K562 (cell line): Measurements from ENCODE around the gene BOLA1. TPM values are rescaled to one million over a fixed set of nuclear protein-coding genes. Genes with fewer than 3 reads are reported as not detected.

Experiments
- ATAC-seq: fragments of 200-7000 bp; cut with Tn5 transposase; 3 replicates; pipeline ENCODE4 v1.9.1; 2020; ENCODE audit warnings: moderate library complexity
- BruUV-seq: library from RNA; stranded (reverse); fragments of 400-500 nt; replicated peaks from 2 replicates; lab custom pipeline; 2021; lab: Mats Ljungman, UMichigan
- CTCF ChIA-PET: fragments of 300-600 bp; formaldehyde crosslinking; extraction: SDS; loops from one replicate; lab custom pipeline; 2021; ENCODE audit warnings: low intra/inter-chr PET ratio; lab: Yijun Ruan, JAX
- POLR2A ChIA-PET: fragments of 300-600, 350-650 bp; sonication (Branson Sonifier 250); formaldehyde crosslinking; extraction: SDS; loops from one replicate; lab custom pipeline; 2021; ENCODE audit warnings: antibody characterized with exemption, inconsistent platforms; lab: Yijun Ruan, JAX
- DNase-seq, 4 experiments: peaks; one replicate each; pipeline versions ENCODE4 v3.0.0 to v3.0.0-alpha.2; 2011 to 2018; ENCODE audit warnings: low spot score in 3 of 4, mixed read lengths in 3 of 4; ENCODE audit errors: extremely low read depth in 1 of 4
- FAIRE-seq: peaks from 2 replicates; lab custom pipeline; 2011; peaks lifted over from hg19 to GRCh38; lab: Jason Lieb, UNC
- H2AFZ ChIP-seq: 2 replicates; pipeline ENCODE4 v1.6.0; 2011; ENCODE audit warnings: low read depth, low read length, control low read depth, inconsistent platforms
- H3K27ac ChIP-seq: fragments of 200-600 bp; 3 replicates; pipeline ENCODE4 v1.8.0; 2011; ENCODE audit warnings: low read depth, mild to moderate bottlenecking, control low read depth, inconsistent platforms, low read length, moderate library complexity, mixed read lengths; ENCODE audit errors: extremely low read depth
- H3K27me3 ChIP-seq, 2 experiments: fragments of 300-600 bp in 1 of 2; 2 replicates in 1 of 2; 3 replicates in 1 of 2; pipeline versions ENCODE4 v1.6.0 to v1.8.0; 2011; ENCODE audit warnings: inconsistent platforms in 2 of 2, low read length in 2 of 2, mild to moderate bottlenecking in 1 of 2, mixed read lengths in 1 of 2, moderate library complexity in 1 of 2; ENCODE audit not compliant: control insufficient read depth in 2 of 2, insufficient read depth in 2 of 2
- H3K36me3 ChIP-seq: fragments of 300-600 bp; 3 replicates; pipeline ENCODE4 v1.8.0; 2011; ENCODE audit warnings: mild to moderate bottlenecking, low read length, inconsistent platforms; ENCODE audit not compliant: control insufficient read depth, insufficient read depth
- H3K4me1 ChIP-seq, 2 experiments: fragments of 200-600 bp in 1 of 2; replicated peaks in 1 of 2; 2 replicates in 1 of 2; 3 replicates in 1 of 2; pipeline versions ENCODE4 v1.5.1 to v1.8.0; 2011; ENCODE audit warnings: inconsistent platforms in 2 of 2, low read length in 2 of 2, mild to moderate bottlenecking in 1 of 2, mixed read lengths in 1 of 2, moderate library complexity in 1 of 2; ENCODE audit not compliant: control insufficient read depth in 2 of 2, insufficient read depth in 2 of 2
- H3K4me2 ChIP-seq: 2 replicates; pipeline ENCODE4 v1.6.1; 2011; ENCODE audit warnings: low read length, control low read depth, inconsistent platforms, mixed read lengths; ENCODE audit not compliant: insufficient read depth
- H3K4me3 ChIP-seq: fragments of 200-600 bp; sonication (generic), shearing (Covaris generic); 2 replicates; pipeline ENCODE4 v1.5.1; 2016; ENCODE audit warnings: control low read depth, inconsistent platforms
- H3K79me2 ChIP-seq: fragments of 200-600 bp; 3 replicates; pipeline ENCODE4 v1.8.0; 2011; ENCODE audit warnings: low read length, inconsistent platforms; ENCODE audit not compliant: control insufficient read depth, insufficient read depth
- H3K9ac ChIP-seq, 2 experiments: 2 replicates each; pipeline versions ENCODE4 v1.6.0 to v1.6.1; 2011; ENCODE audit warnings: low read depth in 2 of 2, low read length in 2 of 2, control low read depth in 1 of 2, inconsistent platforms in 1 of 2, mild to moderate bottlenecking in 1 of 2, mixed read lengths in 1 of 2; ENCODE audit not compliant: insufficient read depth in 1 of 2
- H3K9me1 ChIP-seq: one replicate; pipeline ENCODE4 v1.6.0; 2011; ENCODE audit warnings: inconsistent platforms, mild to moderate bottlenecking, low read length, moderate library complexity; ENCODE audit not compliant: control insufficient read depth, insufficient read depth
- H3K9me3 ChIP-seq: replicated peaks from 2 replicates; pipeline ENCODE4 v1.5.1; 2011; ENCODE audit warnings: low read depth, low read length, inconsistent platforms; ENCODE audit not compliant: control insufficient read depth, insufficient read depth
- H4K20me1 ChIP-seq: replicated peaks from 2 replicates; pipeline ENCODE4 v1.6.1; 2011; ENCODE audit warnings: low read length, inconsistent platforms, mixed read lengths; ENCODE audit not compliant: control insufficient read depth, insufficient read depth
- CGGBP1 ChIP-seq: fragments of 250-450 bp; sonication (Bioruptor Pico); IDR thresholded peaks from 2 replicates; pipeline ENCODE4 v1.9.0; 2021; ENCODE audit warnings: mild to moderate bottlenecking
- HBP1 ChIP-seq: fragments of 450-650 bp; formaldehyde crosslinking; IDR thresholded peaks from 2 replicates; pipeline ENCODE4 v1.4.0; 2022; ENCODE audit warnings: missing genetic modification characterization
- KDM1A ChIP-seq, 2 experiments: fragments of 450-650 bp; IDR thresholded peaks; 2 replicates each; pipeline ENCODE4 v1.6.1; 2016; ENCODE audit warnings: mild to moderate bottlenecking in 2 of 2
- LCOR ChIP-seq: sonication (generic); formaldehyde crosslinking; IDR thresholded peaks from 2 replicates; pipeline ENCODE4 v1.8.0; 2022; ENCODE audit warnings: mild to moderate bottlenecking, missing genetic modification reagents
- MAX ChIP-seq: sonication (generic); formaldehyde crosslinking; IDR thresholded peaks from 2 replicates; pipeline ENCODE4 v1.9.0; 2022; ENCODE audit warnings: mild to moderate bottlenecking, missing genetic modification reagents
- MLX ChIP-seq, 2 experiments: fragments of 450-650 bp in 1 of 2; sonication (generic) in 1 of 2; formaldehyde crosslinking; conservative IDR thresholded peaks; 2 replicates each; pipeline versions ENCODE4 v1.4.0 to v1.8.1; 2020 to 2022; ENCODE audit warnings: mild to moderate bottlenecking in 1 of 2, missing genetic modification reagents in 1 of 2
- NFRKB ChIP-seq: fragments of 450-650 bp; IDR thresholded peaks from 2 replicates; pipeline ENCODE4 v1.6.1; 2016; ENCODE audit warnings: low read depth
- POLR3G ChIP-seq: IDR thresholded peaks from 2 replicates; pipeline ENCODE4 v1.6.1; 2011; ENCODE audit not compliant: insufficient read length, insufficient replicate concordance; ENCODE audit errors: extremely low read depth
- PREB ChIP-seq: sonication (generic); formaldehyde crosslinking; IDR thresholded peaks from 2 replicates; pipeline ENCODE4 v1.8.1; 2023; ENCODE audit warnings: mild to moderate bottlenecking, missing genetic modification reagents
- RBM39 ChIP-seq: fragments of 200-400 bp; formaldehyde crosslinking; optimal IDR thresholded peaks from 2 replicates; pipeline ENCODE3; 2018; ENCODE audit warnings: low read depth, low read length
- SP1 ChIP-seq: sonication (generic); formaldehyde crosslinking; IDR thresholded peaks from 2 replicates; pipeline ENCODE4 v1.8.1; 2022; ENCODE audit warnings: mild to moderate bottlenecking, missing genetic modification reagents
- TEAD1 ChIP-seq, 2 experiments: fragments of 450-650 bp in 1 of 2; sonication (generic) in 1 of 2; formaldehyde crosslinking; IDR thresholded peaks; 2 replicates each; pipeline versions ENCODE4 v1.4.0 to v1.8.0; 2020 to 2022; ENCODE audit warnings: mild to moderate bottlenecking in 2 of 2, missing genetic modification reagents in 1 of 2
- TOE1 ChIP-seq, 2 experiments: fragments of 450-650 bp in 1 of 2; sonication (generic) in 1 of 2; formaldehyde crosslinking in 1 of 2; IDR thresholded peaks; 2 replicates each; pipeline versions ENCODE4 v1.7.1 to v1.8.0; 2016 to 2022; ENCODE audit warnings: borderline replicate concordance in 2 of 2, mild to moderate bottlenecking in 2 of 2, antibody characterized with exemption in 1 of 2, inconsistent platforms in 1 of 2, low read depth in 1 of 2, missing genetic modification reagents in 1 of 2, moderate library complexity in 1 of 2
- TRIM28 ChIP-seq: fragments of 450-650 bp; IDR thresholded peaks from 2 replicates; pipeline ENCODE4 v1.6.1; 2017
- USF1 ChIP-seq: sonication (generic); formaldehyde crosslinking; IDR thresholded peaks from 2 replicates; pipeline ENCODE4 v1.9.0; 2022; ENCODE audit warnings: mild to moderate bottlenecking, missing genetic modification reagents
- ZNF175 ChIP-seq: fragments of 200-800 bp; sonication (Bioruptor generic); IDR thresholded peaks from 2 replicates; pipeline ENCODE4 v1.6.1; 2016; ENCODE audit warnings: low read depth, mild to moderate bottlenecking, missing genetic modification characterization, missing compliant biosample characterization
- ZNF197 ChIP-seq: fragments of 200-800 bp; sonication (Bioruptor generic); IDR thresholded peaks from 2 replicates; pipeline ENCODE4 v1.6.1; 2016; ENCODE audit warnings: low read depth, missing genetic modification characterization, missing compliant biosample characterization
- ZNF586 ChIP-seq: fragments of 450-650 bp; formaldehyde crosslinking; conservative IDR thresholded peaks from 2 replicates; pipeline ENCODE4 v1.4.0; 2020; ENCODE audit warnings: mild to moderate bottlenecking, moderate library complexity
- ZSCAN29 ChIP-seq: fragments of 450-650 bp; IDR thresholded peaks from 2 replicates; pipeline ENCODE4 v1.6.1; 2017
- WGBS: fragments of 100-300 bp; shearing (Covaris generic); methylation state at CpG from one replicate; pipeline ENCODE4 v1.1.6; 2016; ENCODE audit warnings: low coverage, mixed read lengths; ENCODE audit not compliant: insufficient coverage; ENCODE audit errors: missing lambda C conversion rate; 5-methylcytosine and 5-hydroxymethylcytosine counted together
- in situ Hi-C: fragments of 300-500 bp; cut with MboI; formaldehyde crosslinking; loops from 4 replicates; pipeline ENCODE4 v1.15.0; 2018; ENCODE audit warnings: inconsistent platforms, mixed read lengths
- intact Hi-C: fragments of 100-400 bp; cut with micrococcal nuclease; formaldehyde crosslinking; loops from 2 replicates; pipeline ENCODE4 v1.14.2; 2022
- polyA plus RNA-seq, 8 experiments: library from polyadenylated mRNA; depleted of rRNA in 4 of 8; stranded (reverse) in 5 of 8; unstranded in 3 of 8; fragments of >200 nt; fragmentation: Nextera tagmentation in 2 of 8; fragmentation: Illumina TruSeq in 1 of 8; extraction: Ambion mirVana in 2 of 8; extraction: Trizol in 1 of 8; gene quantifications; 2 replicates each; pipeline versions ENCODE4 v1.2.1 to v1.2.3, GENCODE V29; 2011 to 2014; ENCODE audit warnings: inconsistent platforms in 1 of 8, missing spikeins in 1 of 8
- total RNA-seq, 7 experiments: library from RNA; depleted of rRNA in 6 of 7; stranded (reverse); fragments of >200 nt in 6 of 7; fragmentation: Illumina TruSeq in 2 of 7; extraction: Trizol in 2 of 7; gene quantifications; 2 replicates each; pipeline versions ENCODE4 v1.2.1 to v1.2.3, GENCODE V29; 2011 to 2021; ENCODE audit warnings: low replicate concordance in 1 of 7

The BOLA1 gene
- total and polyA plus RNA-seq, 9 of the 15 experiments (the other 6 are each of a cell fraction or from before 2014, with no cell fraction given): 0.18 to 1.2 (median 0.40) TPM; not detected in 2

- H3K79me2 ChIP-seq: peaks cover 52% of the 10 kb centered on the region
- ChIA-PET CTCF (no interaction called here), POLR2A (interaction anchor here (1.2 to 2.2 kb wide), 2 partner anchors 37 to 95 kb away, joined by 3 to 16 read pairs; a partner anchor contains a TSS)
- no peak for ATAC-seq
- H3K4me3 ChIP-seq: peak overlapping the region; percentile 60
- no peaks in the 10 kb centered on the region for H3K9me3 ChIP-seq
- peaks cover 24% of the 10 kb centered on the region for H4K20me1 ChIP-seq
- no peaks in the 10 kb centered on the region for H3K27me3 ChIP-seq
- peaks cover 30% of the 10 kb centered on the region for H3K36me3 ChIP-seq
- peak overlapping the region; percentile 82 for H3K27ac ChIP-seq
- H3K9me1 ChIP-seq: no peaks in the 10 kb centered on the region
- in situ Hi-C loops: no loop called here
- 1% methylated on average over 5 of the region's 9 CpGs for WGBS
- no peak for FAIRE-seq
- intact Hi-C loops: no loop called here
- no peak overlapping the region for H2AFZ ChIP-seq
- peak overlapping the region; percentile 94 for H3K4me2 ChIP-seq
- peak overlapping the region; percentile 84 to 95; a peak in 3 of 4 replicates for H3K9ac ChIP-seq
- DNase-seq: peak in 1 of 4 experiments; percentile 30
- no TSS peak for BruUV-seq
- H3K4me1 ChIP-seq: peaks cover 5 to 27% of the 10 kb centered on the region in 2 experiments; a peak in 4 of 5 replicates
- TF ChIP-seq TOE1 (IDR thresholded peaks at IDR 0.05; ENCODE audit: borderline replicate concordance) (no peak), TOE1 (CRISPR knock-in tag; IDR thresholded peaks at IDR 0.05; ENCODE audit: borderline replicate concordance, low read depth) (0 out of 2 replicates have a peak, but pooled peaks have one; percentile 56), HBP1 (CRISPR knock-in tag) (no peak), KDM1A (IDR thresholded peaks at IDR 0.05) (no peak), PREB (no peak), NFRKB (no peak), CGGBP1 (0 out of 2 replicates have a peak, but pooled peaks have one; percentile 57), ZNF586 (no peak), ZSCAN29 (no peak), POLR3G (no peak), MAX (no peak), ZNF175 (CRISPR knock-in tag) (no peak), TRIM28 (no peak), TEAD1 (CRISPR knock-in tag; IDR thresholded peaks at IDR 0.05) (no peak), SP1 (CRISPR knock-in tag) (no peak), USF1 (CRISPR knock-in tag) (no peak), LCOR (CRISPR knock-in tag) (no peak), ZNF197 (CRISPR knock-in tag) (no peak), MLX (CRISPR knock-in tag; conservative IDR thresholded peaks at IDR 0.05) (no peak), RBM39 (no peak)
Observed at GRCh38 chr1:149849947-149850360, 49.4 kb upstream of the BOLA1 start.
